Stimulated activated CD4-positive, alpha-beta T cell treated with anti-CD3 and anti-CD28 coated beads, Interleukin-12 subunit alpha, Interleukin-12 subunit beta, amount 100 ng/mL, for 48 hours (primary cell): ENCODE measurements around the gene FLAD1.

Source experiments
- DNase-seq, 3 donors: peaks; one replicate each; pipeline ENCODE4 v3.0.0-alpha.2; 2020; ENCODE audit warnings: low read depth in 2 of 3, low spot score in 1 of 3

The FLAD1 gene

GRCh38 chr1:155002464-155003226, 19.5 kb downstream of the FLAD1 start, which contains the start of gene ZBTB7B:
Gene ZBTB7B (plus strand): TSS chr1:155002802. CDS start chr1:155014661, 11,859 bp downstream.
- DNase-seq = no peak

- no peak for DNase-seq
Measured at GRCh38 chr1:155003227-155003765, 20.2 kb downstream of the FLAD1 start.

DNA sequence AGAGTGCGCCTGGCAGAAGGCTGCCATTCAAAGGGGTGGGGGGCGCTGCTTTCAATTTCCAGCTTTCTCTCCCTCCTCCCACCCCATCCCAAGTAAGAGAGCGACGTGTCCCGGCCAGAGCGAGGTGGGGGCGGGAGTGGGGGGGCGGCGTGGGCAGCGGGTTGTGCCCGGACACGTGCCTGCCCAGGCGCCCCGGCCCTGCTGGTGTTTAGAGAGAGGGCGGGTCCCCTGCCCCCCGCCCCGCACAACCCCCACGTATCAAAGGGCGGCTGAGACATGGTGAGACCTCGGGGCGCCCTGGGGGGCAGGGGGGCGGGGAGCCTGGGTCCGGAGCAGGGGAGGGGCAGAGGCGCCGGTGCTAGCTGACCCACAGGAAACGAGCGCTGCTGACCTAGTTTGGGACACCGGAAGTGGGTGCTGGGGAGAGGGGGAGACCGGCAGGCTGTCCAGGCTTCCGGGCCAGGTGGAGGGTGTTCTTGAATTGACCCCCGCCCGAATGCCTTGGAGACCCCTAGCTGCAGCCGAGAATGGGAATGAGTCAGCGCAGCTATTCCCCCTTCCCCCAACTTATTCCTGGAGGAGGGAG, 20.7 kb downstream of the FLAD1 start:
- no peak for DNase-seq

DNA sequence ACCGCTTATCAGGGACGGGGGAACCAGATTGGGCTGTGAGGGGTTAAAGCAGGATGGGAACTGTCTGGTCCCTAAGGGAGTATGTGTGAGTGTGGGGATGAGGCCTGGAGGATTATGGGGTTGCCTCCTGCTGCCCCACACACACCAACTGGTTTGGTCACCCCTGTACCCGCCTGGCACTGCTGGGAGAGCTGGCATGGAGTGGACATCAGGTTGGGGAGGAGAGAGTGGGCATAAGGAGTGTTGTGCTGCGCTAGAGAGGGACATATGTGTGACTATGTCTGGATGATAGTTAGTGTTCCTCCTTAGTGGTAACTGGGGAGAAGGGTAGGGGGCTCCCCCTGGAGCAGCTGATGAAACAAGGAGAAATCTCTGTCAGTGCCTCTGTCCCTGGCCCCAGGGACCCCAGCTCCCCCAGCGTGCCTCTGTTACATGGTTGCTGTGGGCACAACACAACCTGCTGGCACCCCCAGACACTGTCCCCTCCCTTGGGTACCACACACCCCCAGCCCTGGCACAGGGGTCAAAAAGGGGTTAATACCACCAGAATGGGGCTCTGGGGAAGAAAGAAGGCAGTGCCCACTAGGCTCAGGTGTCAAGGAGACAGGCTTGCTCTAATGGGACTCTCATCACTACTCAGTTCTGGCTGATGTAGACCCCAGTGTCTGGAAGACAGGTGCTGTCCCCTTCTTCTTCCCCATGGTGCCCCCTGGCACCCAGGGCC, 21.4 kb downstream of the FLAD1 start:
- DNase-seq = no peak

DNA sequence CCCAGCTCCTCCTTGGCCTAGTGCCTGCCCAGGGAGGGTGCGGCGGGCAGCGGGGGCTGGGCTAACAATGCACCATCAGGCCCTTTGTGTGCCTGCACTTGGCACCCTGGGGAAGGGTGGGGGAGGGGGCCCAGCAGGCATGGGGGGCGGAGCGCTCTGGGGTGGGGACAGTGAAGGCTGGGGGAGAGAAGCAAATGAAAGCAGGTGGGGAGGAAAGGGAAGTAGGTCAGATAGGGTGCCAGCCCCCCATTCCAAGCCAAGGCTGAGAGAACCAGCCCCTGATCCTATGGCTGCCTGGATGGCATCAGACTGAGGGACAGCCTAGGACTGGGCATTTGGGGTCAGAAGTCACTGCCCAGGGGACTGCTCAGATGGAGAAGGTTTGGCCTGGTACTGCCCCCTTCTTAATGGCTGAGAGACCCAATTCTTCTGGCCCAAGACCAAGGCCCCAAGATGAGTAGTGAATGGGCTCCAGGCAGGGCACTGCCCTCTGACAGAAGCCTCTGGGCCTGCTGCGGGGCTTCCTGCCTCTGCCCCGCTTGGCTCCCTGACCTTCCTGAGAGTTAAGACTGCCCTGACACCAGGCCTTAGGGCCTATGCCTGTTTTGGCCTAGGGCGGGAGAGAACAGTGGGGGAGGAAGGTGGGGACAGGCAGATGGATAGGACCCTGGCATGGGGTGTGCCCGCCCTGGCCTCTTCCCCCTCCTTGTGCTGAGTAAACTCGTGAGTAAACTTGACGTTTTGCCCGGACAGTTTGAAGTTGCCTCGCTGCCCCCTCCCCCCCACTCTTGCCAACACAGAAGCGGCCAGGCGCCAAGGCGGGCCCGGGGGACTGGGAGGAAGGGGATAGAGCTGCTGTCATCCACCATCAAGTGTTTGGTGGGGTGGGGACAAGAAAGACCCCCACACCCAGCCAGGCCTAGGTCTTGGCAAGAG, 22.2 kb downstream of the FLAD1 start:
- no peak for DNase-seq

GRCh38 chr1:155006601-155007101, 23.5 kb downstream of the FLAD1 start:
- DNase-seq = no peak

DNA sequence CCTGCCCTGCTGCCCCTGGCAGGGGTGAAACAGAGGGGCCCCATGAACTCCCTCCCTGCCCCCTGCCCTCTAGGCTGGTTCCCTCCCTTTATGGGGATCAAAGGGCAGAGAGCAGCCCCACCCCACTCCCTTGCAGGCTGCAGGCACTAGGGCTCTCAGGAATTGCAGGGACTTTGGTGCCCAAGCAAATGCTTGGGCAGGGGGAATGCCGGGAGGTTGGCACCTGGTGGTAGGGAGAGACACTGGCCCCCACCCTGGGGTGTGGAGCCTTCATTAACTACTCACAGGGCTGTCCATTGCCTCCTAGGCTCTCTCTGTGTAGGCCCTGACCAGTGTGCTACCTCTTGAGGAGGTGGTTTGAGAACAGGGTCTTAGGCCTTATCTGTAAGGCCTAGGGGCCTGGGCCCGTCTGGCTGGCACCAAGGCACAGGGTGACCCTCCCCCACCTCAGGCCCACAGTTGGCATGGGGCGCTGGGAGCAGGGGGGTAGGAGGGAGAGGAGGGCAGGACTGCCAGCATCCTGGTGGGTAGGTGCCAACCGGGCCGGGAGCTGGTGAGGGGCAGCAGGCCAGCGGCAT, 24.2 kb downstream of the FLAD1 start:
- no peak for DNase-seq

DNA sequence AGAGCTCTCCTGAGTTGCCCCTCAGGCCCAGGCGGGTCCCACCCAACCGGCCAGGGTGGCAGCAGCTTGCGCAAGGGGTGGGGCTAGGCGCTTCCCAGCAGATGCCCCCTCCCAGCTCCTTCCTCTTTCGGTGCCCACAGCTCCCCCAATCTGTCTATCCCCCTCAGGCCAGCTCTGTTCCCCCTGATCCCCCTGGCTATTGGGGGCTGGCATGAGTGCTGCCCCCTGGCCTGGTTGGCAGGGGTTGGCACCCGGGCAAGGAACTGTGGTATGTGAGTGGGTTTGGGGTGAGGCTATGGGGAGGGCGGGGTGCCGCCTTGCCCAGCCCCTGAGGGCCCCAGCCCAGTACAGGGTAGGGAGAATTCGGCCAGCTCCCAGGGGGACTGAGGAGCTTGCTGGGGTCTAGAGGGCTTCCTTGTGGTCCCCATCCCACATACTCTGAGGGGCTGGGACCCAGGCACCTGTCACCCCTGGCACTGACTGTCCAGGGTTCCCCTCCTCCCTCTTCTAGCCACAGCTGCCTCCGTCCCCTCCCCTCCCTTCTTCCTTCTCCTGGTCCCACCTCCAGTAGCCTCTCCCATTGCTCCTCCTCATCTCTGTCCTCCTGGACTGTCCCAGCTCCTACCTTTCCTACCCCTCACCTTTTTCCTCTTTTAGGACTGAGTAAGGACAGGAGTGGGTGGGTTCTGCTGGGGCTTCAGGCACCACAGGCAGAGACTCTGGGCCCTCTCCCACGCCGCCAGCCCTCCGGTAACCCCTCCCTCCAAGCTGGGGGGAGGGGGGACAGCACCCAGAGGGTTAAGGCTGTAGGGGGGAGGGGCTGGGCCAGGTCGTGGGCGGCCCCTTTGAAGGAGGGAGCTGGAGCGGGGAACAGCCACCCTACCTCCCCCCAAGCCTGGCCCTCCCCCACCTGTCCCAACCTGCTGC, 25.1 kb downstream of the FLAD1 start:
- peak; percentile 62 to 85 (median 83) for DNase-seq

DNA sequence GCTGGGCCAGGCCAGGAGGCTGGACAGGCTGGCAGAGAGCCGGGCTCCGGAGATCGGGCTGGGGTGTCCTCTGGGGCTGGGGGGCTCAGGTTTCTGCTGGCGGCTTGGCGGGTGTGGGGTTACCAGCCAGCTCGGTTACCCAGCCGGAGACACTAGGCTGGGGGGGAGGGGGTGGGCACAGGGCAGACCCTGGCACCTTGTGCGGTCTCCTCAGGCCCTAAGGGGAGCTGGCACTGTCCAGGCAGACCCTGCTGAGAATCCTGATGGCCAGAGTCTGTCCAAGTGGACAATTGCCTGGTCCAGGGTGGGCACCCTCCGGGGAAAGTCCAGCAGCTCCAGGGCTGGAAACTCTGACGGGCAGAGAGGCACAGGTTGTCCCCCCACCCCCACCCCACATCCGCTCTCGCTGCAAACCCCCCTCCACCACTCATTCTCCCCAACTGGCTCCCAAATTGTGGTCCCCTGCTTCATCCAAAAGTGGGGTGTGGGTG, 26.1 kb downstream of the FLAD1 start:
- no peak for DNase-seq

DNA sequence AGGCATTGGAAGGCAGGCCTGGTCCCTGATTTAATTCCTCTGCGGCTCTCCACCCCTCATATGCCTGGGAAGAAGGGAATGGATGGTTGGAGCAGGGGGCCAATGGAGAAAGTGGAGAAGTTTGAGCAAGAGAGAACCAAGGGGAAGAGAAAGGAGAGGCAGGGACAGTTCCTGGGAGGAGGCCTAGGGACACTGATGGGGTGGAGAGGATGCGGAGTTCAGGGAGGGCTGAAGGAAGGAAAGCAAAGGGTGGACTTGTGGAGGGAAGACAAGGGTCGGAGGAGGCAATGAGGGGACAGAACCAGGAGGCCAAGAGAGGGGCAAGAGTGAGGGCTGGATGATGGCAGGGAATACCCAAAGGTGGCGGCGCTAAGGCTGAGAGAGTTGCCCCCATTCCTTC, 26.6 kb downstream of the FLAD1 start:
- no peak for DNase-seq

DNA sequence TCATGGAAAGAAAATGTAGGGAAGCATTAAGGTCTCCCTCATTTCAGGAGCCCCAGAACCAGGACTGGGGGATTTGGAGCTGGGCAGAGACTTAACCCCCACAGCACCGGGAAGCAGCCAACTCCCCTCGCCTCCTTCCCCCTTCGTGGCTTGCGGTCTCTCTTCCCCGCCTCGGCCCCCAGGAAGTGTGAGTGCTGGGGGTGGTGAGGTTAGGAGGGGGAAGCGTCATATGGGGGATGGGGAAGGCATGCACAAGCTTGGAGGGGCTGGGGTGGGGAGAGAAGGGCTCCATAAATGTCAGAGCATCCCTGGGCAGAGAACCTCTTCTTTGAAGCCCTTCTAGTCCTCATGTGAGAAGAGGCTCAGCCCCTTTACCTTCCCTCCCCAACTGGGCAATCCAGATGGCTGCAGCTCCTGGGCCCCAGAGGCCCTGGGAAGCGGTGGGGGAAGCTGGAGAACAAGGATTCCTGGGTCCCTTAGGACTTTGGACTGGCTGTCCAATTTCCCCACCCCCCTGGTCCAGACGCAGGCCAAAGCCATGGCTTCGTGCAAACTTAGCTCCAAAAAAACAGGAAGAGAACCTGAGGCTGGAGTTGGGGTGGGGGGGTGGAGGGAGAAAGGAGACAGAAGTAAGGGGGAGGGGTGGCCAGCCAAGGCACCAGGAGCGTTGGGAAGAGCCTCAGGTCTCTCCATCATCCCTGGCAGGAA, 27.2 kb downstream of the FLAD1 start:
- no peak for DNase-seq

DNA sequence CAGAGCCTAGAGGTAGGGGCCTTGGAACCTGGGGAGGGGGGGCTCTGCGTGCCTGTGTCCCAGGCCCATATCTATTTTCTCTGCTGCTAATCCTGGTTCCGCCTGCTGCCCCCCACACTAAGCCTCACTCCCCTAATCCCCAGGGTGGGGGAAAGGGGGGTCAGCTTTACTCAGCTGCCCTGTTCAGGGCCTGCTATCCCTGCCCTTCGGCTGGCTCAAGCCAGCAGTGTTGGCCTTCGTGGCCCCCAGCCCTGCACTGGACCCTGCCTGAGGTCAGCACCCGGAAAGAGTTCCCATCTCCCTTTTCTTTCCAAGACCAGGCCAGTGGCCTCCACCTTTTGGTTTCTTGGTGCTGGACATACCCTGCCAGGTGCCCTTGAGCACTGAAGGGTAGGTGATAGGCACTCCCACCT, 27.9 kb downstream of the FLAD1 start:
- DNase-seq = no peak

GRCh38 chr1:155011437-155012025, 28.4 kb downstream of the FLAD1 start:
- no peak for DNase-seq

GRCh38 chr1:155012026-155012546, 28.9 kb downstream of the FLAD1 start:
- no peak for DNase-seq

GRCh38 chr1:155012776-155013602, 29.8 kb downstream of the FLAD1 start:
- no peak for DNase-seq

GRCh38 chr1:155013632-155014031, 30.5 kb downstream of the FLAD1 start:
- no peak for DNase-seq
